Measurements from ENCODE around the gene MUC5B. TPM values are rescaled to one million over a fixed set of nuclear protein-coding genes. Genes with fewer than 3 reads are reported as not detected.
A peak's percentile ranks its signal among the peaks of the same experiment; 100 is the strongest.

The MUC5B gene
- total RNA-seq, 1 donor from 2014 or later = not detected

DNA sequence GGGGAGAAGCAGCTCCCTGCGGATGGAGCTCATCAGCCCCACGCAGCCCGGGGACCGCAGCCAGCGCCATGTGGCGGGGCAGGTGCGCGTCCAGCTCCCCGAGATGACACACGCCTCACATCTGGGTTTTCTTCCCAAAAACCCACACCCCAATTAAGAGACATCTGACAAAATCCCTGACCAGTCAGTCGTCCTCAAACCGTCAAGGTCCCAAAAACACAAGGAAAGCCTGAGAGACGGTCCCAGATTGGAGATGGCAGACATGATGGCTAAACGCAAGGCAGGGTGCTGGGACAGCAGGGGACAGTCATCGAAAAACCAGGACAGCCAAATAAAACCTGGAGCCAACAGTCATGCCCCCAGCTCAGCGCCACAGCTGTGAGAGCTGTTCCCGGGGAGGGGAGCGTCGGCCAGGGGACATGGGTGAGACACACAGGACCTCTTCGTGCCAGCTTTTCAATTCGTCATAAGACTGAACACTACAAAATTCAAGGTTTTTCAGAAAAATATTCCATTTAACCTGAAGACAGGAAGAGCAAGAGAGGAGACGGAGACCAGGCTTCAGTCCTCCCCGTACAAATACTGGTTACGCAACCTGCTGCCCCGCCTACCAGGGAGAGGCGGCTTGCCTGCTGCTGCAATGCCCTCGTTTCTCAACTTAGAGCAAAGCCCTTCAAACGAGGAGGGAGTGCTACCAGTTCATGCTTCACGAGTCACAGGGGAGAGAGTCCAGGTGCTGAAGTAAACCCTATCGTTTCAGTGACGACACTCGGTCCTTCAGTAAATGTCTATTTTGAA lies 76.0 kb downstream of the MUC5B start:
- DNase-seq (ENCODE audit: low spot score) = peak; percentile 92

DNA sequence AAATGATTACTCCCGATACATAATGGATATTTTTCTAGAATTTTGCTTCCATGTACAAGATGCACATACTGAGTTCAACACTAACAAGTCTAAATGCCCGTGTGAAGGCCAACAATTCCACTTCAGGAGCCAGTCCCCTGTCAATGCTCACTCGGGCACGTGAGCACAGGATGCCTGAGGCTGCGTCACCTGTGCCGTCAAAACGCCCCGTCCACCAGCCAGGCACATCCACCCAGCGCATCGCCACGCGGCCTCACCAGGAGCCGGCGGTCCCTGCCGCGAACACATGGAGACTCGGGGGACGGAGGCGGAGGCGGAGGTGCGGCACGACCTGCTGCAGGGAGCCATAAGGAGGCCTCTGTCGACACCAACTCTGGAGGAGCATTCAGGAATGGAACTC lies 76.8 kb downstream of the MUC5B start:
- peak; percentile 44 for DNase-seq (ENCODE audit: low spot score)

DNA sequence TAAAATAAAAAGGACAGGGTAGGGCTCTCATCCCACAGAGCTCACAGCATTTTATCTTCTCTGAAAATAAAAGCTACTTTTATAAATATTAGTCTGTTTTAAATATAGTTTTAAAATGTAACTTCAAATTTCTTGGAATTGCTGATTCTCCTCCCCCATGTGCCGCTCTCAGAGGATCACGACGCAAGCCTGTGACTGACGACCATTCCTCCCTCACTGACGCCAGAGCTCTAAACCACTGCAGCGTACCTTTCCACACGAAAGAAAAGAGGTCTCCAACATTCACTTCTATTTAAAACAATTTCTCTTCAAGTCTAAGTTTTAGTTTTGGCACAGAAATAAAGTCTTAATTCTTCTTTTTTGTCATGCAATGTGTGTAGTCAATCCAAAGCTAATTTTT lies 77.3 kb downstream of the MUC5B start:
- DNase-seq (ENCODE audit: low spot score) = peak; percentile 35

DNA sequence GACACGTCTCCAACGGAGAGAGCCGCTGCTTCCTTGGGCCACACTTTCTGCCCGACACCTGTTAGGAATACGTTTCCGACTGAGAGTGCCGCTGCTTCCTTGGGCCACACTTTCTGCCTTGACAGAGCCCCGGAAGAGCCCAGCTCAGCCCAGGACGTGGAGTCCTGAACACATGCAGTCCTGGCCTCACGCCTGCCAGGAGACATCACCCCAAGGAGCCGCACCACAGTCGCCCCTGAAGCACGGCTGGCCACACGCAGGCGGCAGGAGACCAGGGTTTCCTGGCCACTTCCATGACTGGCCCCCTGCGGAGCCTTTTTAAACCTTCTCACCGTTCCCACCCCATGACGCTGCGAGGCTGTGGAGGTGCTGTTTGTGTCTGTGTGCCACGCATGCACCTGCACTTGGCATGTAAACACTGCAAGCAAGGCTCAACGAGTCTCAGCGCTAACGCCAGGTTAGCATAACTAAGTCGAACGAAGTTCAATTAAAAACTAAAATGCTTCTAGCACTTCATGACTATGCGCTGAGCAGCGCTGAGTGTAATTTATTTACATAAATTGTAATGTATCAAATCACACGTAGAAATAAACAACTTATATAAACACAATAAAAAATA lies 77.8 kb downstream of the MUC5B start:
- DNase-seq (ENCODE audit: low spot score) = peak; percentile 34

DNA sequence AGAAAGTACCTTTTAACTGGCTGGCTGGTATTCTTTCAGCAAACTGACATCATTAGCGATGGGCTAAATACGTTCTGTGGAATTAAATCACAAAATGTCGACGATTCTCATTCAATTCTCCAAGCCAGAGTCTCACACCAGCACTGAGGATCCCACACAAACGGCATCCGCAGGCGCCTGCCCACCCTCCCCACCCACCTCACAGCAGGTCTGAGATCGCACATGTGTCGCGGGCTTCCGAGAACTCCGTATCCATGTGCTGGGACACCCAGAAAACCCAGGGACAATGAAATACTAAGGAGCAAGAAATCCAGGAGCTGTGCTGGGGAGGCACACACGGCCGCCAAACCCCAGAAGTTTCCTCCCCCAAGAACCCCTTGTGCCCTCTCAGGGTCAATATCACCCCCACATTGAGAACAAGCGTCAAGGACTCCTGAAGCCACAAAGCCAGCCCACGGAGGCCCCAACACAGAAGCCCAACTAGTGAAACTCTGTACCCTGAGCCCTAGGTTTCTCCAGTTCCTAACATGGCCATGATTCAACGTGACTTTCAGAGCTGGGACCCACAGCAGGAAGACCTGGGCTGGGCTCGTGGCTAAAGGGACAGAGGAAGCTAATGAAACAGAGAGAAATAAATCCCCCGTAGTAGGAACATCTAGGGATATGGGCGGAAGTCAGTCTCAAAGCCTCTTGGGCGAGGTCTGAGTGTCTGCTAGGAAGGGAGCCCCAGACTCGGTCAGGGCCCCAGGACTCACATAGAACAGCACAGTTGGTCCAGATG lies 78.5 kb downstream of the MUC5B start:
- peak; percentile 26 for DNase-seq (ENCODE audit: low spot score)

DNA sequence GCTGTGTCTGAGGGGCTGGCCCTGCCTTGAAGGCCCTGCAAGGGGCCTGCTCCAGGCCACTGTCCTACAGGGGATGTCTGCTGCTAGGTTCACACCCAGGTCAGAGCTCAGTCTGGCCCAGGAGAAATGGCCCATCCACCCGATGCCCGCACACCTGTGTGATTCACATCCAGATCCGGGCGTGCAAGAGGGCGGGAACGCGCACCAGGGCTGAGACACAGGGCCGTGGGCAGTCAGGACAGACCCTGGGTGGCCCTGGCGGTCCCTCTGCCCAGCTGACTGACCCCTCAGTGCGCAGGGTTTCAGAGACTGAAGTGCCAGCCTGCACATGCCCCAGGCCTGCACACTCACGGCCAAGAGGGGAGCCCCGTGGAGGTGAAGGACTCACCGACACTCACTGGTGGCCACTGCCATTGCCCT lies 79.2 kb downstream of the MUC5B start:
- peak; percentile 43 for DNase-seq (ENCODE audit: low spot score)

DNA sequence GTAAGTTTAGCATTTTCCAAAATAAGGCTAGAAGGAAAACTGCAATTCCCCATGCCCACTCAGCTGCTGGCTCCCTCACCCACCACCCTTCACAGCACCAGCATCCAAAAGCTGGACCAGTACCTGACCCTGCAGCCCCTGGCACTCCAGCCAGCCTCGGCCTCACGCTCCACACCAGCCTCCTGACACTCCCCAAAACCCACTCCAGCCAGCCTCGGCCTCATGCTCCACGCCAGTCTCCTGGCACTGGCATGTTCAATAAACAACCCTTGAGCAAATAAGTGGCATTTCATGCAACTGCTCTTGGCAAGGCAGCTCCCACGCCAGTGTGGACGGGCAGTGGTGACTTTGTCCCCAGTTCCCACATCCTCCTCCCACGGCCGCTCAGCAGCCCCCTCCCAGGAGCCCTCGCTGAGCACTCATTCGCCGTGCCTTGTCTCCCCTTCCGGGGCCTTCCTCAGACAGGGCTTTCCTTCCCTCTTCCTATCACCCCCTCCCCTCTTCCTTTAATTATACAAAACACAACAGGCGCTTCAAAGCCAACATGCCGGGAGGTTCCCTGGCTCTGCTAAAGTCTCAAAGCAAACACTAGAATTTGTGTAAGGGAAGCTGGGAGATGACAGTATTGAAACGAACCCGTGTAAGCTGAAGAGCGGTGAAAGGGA lies 79.7 kb downstream of the MUC5B start:
- DNase-seq (ENCODE audit: low spot score) = peak; percentile 39

DNA sequence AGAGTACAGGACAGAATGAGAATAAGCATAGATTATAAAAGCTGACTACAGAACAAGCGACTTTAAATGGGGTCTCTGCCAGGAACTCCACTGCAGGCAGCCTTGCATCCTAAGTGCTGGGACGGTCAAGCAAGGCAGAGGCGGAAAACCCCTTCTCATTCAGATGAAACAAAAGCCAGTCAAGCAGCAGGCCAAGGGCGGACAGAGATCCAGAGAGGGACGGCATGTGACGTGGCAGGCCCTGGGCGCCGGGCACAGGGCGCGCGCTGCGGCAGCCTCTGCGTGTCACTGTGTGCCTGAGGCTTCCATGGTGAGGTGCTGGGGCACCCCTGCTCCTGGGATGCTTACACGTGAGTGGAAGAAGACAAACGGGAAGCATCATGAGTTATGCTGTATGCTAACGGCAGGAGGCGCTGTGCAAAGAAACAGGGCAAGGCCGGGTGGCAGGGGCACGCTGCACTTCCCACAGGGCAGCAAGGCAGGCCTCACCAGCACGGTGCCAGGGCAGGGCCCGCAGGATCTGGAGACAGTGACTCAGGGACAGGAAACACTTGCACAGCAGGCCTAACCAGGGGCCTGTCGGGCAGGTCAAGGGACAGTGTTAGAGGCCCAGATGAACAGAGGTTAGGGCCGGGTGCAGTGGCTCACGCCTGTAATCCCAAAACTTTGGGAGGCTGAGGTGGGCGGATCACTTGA lies 80.4 kb downstream of the MUC5B start:
- peak; percentile 79 for DNase-seq (ENCODE audit: low spot score)

DNA sequence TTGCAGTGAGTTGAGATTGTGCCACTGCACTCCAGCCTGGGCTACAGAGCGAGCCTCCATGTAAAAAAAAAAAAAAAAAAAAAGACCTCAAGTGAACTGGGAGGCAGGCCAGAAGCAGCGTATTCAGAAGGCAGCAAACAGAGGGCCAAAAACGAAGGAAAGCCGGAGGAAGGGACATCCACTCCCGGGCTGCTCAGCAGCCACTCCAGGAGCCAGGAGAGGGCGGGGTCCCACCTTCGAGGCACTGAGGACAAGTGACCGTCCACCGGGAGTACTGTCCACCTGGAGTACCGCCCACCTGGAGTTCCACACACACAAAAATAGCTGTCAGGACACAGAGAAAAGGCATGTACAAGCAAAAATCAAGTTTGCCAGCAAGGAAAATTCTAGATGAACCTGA lies 81.1 kb downstream of the MUC5B start:
- no peak for DNase-seq (ENCODE audit: low spot score)

DNA sequence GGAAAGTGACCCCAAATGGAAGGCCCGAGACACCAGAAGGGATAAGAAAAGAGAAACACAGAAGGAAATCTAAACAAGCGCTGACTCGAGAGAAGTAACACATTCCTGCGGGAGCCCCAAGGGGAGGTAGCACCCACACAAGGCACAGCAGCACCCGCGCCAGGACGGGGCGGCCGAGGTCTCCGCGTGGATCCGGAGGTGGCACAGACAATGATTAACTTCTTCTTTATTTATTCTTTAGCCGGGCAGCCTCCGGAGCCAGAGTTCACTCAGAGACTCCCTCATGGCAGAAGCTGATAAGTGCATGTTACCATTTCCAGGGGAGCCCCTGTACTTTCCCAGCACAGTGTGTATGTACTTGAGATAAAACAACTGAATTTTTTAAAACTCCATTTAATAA lies 81.5 kb downstream of the MUC5B start:
- peak; percentile 62 for DNase-seq (ENCODE audit: low spot score)

DNA sequence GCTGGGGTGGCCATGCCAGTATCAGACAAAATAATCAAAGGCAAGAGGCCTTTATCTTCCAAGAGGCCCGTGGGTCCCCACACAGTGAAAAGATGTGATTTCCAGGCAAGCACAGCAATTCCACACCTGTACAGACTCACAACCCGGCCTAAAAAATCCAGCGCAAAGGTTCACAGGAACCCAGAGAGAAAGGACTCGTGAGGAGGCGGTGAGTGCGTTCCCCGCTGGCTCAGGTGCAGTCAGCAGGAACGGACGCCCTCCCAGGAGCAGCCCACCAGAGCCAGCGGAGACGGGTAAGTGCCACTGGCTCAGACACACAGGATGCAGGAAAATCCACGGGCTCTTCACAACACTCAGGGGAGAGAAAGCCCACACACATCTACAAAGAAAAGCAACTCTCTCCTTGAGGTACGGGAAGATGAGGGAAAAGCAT lies 82.2 kb downstream of the MUC5B start:
- no peak for DNase-seq (ENCODE audit: low spot score)

DNA sequence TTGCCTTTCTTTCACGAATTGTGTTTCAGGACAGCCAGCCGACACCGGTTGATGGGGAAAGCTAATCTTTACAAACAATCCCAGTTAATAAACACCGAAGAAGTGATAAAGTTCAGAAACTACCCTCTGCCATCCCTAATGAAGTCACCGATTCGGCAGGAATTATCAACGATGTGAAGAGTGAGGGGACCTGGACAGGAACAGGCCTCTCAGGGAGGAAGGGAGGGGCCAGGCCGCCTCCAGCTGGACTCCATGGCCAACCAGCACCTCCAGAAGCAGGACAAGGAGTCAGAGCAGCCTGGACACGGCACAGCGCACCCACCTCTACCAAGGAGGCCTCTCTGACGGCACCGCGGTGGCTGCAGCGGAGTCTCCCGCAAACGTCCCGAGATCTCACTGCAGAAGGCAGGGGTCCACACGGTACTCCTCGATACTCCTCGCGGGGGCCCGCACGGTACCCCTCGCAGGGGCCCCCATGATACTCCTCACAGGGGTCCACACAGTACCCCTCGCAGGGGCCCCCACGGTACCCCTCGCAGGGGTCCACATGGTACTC lies 82.7 kb downstream of the MUC5B start:
- no peak for DNase-seq (ENCODE audit: low spot score)

DNA sequence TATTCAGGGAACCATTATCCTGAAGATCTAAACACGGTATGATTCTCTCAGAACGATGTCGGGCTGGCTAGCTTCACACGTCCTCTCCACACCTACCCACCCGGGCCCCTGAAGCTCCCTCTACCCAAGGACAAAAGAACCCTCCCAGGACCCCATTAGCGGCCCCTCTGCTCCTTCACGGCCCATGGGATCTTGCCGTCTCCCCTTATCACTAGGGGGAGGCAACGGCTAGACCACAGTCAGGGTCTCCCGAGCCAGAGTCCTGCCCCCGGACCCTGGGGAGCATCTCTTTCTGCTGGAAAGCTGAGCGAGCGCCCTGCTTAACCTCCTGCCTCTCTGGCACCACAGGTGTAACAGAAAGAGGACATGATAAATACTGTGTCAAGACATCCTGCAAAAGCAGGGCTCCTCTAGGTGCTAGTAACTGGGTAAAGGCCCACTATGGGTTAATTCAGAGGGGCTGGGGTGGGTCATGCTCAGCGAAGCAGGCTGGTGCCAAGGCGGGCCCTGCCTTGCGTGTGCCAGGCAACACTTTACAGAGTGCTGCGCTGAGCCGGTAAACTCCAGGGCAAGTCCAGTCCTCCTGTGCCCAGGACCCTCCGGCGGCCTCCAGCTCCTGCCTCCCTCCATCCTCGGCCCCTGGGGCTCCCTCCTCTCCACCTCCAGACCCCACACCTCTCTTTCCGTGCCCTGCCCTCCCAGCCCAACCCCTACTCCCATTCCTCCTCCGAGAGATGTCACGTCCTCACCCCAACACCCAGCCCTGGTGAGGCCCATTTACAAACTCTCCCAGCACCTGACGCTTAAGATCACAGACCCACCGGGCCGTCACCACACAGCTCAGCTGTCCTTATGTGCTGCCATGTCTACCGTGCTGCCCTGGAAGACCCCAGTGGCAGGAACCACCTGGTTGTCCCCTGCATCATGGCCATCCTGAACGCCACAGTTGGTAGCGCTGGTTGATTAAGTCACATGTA lies 83.6 kb downstream of the MUC5B start:
- peak; percentile 50 for DNase-seq (ENCODE audit: low spot score)

DNA sequence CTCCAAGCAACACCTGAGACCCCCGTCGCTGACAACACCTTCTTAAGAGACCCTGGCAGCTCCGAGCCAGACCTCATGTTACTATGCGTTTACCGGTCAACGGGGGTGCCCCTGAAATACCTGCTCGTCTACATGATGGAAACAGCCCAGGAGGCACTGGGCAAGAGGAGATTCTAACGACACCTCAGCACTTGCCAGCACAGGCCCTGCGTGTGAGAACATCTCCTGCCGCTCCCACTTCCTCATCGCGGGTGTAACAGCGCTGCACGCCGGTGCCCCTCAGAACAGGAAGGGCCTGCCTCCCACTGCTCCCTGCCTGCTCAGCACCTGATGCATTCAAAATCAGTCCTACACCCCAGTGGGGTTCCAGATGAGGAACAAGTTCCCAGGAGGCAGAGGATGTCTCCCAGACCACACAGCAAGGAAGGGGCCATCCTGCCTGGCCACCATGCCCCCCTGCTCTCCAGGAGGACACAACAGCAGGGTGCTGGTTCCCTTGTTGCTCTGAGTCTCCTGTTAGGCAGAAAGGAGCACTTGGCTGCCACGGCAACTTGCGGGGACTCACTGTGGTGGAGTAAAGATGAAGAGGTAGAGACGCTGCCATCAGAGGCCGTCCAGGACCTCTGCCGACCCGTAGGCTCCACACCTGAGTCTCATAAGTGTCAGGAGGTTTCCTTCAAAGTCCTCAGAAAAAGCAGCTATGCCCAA lies 84.5 kb downstream of the MUC5B start:
- DNase-seq (ENCODE audit: low spot score) = peak; percentile 88

DNA sequence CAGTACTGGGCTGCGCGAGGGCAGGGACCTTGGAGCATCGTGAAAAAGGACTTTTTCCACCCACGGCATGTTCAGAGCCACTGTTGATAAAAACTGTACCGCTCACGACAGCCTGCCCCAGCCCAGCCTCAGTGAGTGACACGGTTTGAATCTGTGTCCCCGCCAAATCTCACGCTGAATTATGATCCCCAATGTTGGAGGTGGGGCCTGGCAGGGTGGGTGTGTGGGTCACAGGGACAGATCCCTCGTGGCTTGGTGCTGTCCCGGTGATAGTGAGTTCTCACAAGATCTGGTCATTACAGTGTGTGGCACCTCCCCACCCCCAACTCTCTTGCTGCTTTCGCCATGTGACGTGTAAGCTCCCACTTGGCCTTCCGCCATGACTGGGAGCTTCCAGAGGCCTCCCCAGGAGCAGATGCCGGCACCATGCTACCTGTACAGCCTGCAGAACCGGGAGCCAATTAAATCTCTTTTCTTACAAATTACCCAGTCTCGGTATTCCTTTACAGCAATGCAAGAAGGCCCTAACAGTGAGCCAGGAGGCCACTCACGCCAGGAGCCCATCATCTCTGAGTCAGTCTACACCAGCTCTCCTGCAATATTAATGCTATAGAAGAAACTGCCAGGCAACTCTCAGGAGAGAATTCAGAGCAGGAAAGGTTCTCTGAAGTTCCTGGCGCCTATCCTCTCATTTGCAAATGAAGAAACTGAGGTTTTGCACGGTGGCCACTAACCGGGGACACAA lies 85.3 kb downstream of the MUC5B start:
- DNase-seq (ENCODE audit: low spot score) = peak; percentile 58

DNA sequence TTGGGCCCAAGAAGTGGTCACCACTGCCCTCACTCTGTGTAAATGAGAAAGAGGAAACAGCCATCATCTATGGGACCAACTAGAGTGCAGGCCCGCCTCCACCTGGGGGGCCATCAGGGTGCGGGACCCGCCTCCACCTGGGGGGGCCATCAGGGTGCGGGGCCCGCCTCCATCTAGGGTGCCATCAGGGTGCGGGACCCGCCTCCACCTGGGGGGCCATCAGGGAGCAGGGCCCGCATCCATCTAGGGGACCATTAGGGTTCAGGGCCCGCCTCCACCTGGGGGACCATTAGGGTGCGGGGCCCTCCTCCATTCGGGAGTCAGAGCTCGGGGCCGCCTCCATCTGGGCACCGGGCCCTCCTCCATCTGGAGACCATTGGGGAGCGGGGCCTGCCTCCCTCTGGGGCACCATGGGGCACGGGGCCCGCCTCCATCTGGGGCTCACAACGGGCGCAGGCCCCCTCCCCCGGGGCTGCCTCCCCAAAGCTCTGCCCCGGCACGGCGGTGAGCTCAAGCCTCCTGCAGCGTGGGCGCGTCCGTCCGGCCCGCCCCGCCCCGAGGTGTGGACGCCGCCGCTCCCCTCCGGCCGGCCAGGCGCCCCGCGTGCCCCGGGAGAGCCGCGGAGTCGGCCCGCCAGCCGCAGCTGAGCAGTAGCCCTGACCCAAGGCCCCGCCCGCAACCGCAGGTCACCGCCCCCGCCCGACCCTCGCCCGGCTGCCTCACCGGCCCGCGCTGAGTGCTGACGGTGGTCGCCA lies 86.1 kb downstream of the MUC5B start:
- peak; percentile 59 for DNase-seq (ENCODE audit: low spot score)

DNA sequence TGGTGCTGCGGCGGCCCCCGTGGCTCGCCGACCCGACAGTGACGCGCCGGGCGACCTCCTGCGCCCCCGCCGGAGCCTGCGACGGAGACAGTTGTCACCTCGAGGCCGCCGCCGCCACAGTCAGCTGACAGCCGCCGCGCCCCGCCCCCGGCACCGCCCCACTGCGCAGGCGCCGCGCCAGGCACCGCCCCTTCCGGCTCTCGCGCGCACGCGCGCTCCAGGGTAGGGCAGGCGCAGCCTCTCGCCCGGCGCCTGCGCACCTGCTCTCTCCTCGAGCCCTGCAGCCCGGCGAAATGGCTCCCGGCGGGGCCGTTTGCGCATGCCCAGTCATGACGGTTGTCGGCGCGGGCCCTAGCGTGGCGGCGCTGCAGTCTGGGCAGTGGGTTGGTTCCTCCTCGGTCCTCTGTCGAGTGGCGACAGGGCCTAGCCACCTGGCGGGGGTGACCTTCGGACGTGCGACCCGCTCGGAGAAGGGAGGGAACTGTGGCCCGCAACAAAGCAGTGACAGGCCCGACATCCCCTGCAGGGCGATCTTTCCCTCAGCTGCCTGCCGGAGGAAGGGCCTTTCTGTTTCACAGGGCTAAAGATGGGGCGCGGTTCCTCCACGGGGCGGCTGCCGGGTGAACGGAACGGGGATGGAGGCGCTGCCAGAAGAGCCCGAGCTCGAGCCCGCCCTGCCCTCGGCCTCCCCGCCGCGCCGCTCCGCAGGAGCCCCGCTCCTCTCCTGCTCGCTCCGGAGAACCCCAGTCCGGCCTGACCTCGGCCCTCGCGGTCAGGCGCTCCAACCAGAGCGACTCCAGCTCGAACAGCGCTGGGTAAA lies 86.8 kb downstream of the MUC5B start, which contains the start of gene TOLLIP:
TOLLIP (minus strand) TSS at position 135 of the 820 bp plus-strand sequence; CDS start at position 1, 134 bp downstream.
- peak; percentile 96 for DNase-seq (ENCODE audit: low spot score)

All from ureter (tissue), 1 donor.